NCI-H69 (cell line): ENCODE measurements around the gene PARP3.

Experiments used
- DNase-seq: peaks from one replicate; lab custom pipeline; 2025; lab: John Stamatoyannopoulos, UW

Gene PARP3

GRCh38 chr3:51966922-51967383 is 24.8 kb downstream of the PARP3 start:
- peak; percentile 50 for DNase-seq

- DNase-seq: peak; percentile 83
These were observed 25.4 kb downstream of the PARP3 start, which contains the start of gene PCBP4 for GRCh38 chr3:51967384-51968169. PCBP4 (minus strand) TSS chr3:51967454; CDS start chr3:51961240, 6,214 bp downstream.

- peak; percentile 94 for DNase-seq
These were observed 26.1 kb downstream of the PARP3 start for GRCh38 chr3:51968170-51968775.

- DNase-seq: peak; percentile 70
These were observed 26.9 kb downstream of the PARP3 start for GRCh38 chr3:51968883-51969678.

- DNase-seq: peak; percentile 20
These were observed 27.7 kb downstream of the PARP3 start for GRCh38 chr3:51969841-51970240.

GRCh38 chr3:51970606-51971300 is 28.6 kb downstream of the PARP3 start:
- DNase-seq: peak; percentile 55

GRCh38 chr3:51971350-51971749 is 29.2 kb downstream of the PARP3 start:
- DNase-seq: no peak

- peak; percentile 53 for DNase-seq
These were observed 32.3 kb downstream of the PARP3 start for GRCh38 chr3:51974277-51974962.

- peak; percentile 76 for DNase-seq
These were observed 33.0 kb downstream of the PARP3 start, which contains the start of gene ABHD14A for GRCh38 chr3:51974963-51975851. ABHD14A (plus strand) TSS chr3:51975064; CDS start chr3:51975136, 72 bp downstream.

GRCh38 chr3:51975852-51976549 is 33.8 kb downstream of the PARP3 start:
- DNase-seq: peak; percentile 88

- DNase-seq: no peak
These were observed 35.4 kb downstream of the PARP3 start for GRCh38 chr3:51977446-51978142.

- DNase-seq: no peak
These were observed 36.0 kb downstream of the PARP3 start for GRCh38 chr3:51978143-51978502.

- no peak for DNase-seq
These were observed 38.1 kb downstream of the PARP3 start for GRCh38 chr3:51980253-51980652.

GRCh38 chr3:51982352-51982837 is 40.2 kb downstream of the PARP3 start:
- peak; percentile 65 for DNase-seq

GRCh38 chr3:51982838-51983577 is 40.8 kb downstream of the PARP3 start, which contains the start of gene ACY1:
ACY1 (plus strand) TSS chr3:51983535; CDS start chr3:51984065, 530 bp downstream.
- peak; percentile 70 for DNase-seq

- no peak for DNase-seq
These were observed 41.6 kb downstream of the PARP3 start for GRCh38 chr3:51983578-51984268.

- DNase-seq: no peak
These were observed 42.1 kb downstream of the PARP3 start for GRCh38 chr3:51984269-51984647.
